Measurements from ENCODE around the gene SPAST.
"Not testable (repeated sequence)": the region's sequence is repeated elsewhere in the genome, so short reads cannot be mapped to it uniquely, and the experiment has no call there.

SPAST gene

GRCh38 chr2:32128636-32129035, 65.3 kb downstream of the SPAST start:
- FAIRE-seq, result no peak

DNA sequence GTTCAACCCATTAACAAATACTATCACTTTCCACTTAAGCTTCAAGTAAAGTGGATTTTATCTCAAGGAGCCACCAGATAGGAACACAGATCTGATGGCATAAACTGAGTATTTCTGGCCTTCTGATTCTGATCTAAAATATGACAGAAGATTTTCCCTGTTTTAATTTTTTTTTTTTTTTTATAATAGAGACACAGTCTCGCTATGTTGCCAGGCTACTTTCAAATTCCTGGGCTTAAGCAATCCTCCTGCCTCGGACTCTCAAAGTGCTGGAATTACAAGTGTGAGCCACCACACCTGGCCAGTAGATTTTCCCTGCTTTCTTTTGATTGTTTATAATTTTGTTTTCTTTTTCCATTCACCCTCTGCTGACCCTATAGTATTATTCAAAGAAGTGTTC, 65.7 kb downstream of the SPAST start:
- FAIRE-seq, result no peak

DNA sequence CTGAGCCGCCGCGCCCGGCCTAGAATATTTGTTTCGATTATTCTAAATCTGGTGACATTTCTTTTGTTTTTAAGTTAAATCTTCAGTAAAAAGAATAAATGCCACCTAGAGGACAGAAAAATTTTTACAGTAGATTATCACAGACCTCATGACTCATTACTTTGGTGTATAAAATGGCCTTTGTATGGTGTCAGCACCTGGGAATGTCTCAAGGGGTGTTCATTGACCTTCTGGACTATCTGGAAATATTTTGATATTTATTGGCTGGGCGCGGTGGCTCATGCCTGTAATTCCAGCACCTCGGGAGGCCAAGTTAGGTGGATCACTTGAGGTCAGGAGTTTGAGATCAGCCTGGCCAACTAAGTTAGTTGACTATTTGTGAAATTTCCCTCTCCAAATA, 72.1 kb downstream of the SPAST start:
- peak; percentile 88 for FAIRE-seq

DNA sequence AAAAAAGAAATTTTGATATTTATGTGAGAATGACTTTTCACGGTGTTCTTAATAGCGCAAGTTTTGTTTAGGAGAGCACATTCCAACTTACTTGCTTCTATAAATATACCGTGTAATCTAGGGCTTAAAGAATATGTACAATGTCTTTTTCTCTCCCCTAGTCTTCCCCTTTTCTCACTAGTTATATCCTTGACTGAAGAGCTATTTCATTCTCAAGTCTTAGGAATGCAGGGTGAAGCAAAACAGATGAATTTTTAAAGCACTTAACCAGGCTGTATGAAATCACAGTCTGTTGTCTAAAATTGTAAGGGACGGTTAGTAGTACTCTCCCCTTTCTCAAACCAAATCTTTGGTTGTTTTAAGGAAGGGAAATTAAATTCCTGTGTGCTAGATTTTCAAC, 72.7 kb downstream of the SPAST start:
- FAIRE-seq, result no peak

GRCh38 chr2:32151544-32151943, 88.2 kb downstream of the SPAST start:
- not testable (repeated sequence) for FAIRE-seq

- no peak for FAIRE-seq
Observed at GRCh38 chr2:32159678-32160077, 96.3 kb downstream of the SPAST start.

GRCh38 chr2:32161296-32161695, 97.9 kb downstream of the SPAST start:
- no peak for FAIRE-seq

DNA sequence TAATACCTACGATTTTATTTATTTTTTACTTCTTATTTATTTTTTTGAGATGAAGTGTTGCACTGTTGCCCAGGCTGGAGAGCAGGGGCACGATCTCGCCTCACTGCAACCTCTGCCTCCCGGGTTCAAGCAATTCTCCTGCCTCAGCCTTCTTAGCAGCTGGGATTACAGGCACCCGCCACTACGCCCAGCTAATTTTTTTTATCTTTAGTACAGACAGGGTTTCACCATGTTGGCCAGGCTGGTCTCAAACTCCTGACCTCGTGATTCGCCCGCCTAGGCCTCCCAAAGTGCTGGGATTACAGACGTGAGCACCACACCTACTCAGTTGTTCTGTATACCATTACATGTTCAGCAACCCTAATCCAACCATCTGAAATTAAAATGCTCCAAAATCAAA, 100.9 kb downstream of the SPAST start:
- FAIRE-seq, result not testable (repeated sequence)

DNA sequence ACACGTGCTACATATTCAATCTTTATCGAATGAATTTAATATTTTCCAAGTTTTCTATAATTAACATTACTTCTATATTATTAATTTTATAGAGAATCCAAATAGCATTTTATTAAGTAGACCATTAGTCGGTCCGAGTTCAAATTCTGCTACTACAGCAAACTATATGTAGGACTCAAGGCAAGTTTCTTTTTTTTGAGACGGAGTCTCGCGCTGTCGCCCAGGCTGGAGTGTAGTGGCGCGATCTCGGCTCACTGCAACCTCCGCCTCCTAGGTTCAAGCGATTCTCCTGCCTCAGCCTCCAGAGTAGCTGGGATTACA, 101.6 kb downstream of the SPAST start:
- not testable (repeated sequence) for FAIRE-seq

DNA sequence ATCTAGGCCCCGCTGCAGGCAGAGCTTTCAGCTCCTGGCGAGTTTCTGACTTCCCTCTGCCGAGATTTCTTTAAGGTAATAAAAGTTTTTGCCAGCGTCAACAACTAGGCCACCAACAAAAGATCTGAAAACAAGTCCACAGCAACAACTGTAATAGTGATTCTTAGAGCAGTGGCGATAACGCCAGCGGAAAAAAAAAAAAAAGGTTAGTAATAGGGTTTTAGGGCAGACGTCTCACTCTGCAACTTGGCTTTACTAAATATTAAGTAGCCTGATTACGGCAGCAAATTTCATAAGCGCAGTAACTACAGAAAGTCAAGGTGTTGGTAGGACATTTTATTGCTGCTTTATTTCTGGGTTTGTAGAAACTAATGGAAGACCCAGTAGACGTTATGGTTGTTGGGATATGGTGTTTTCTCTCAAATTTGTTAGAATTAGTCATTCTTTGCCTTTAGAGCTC, 102.8 kb downstream of the SPAST start:
- no peak for FAIRE-seq

DNA sequence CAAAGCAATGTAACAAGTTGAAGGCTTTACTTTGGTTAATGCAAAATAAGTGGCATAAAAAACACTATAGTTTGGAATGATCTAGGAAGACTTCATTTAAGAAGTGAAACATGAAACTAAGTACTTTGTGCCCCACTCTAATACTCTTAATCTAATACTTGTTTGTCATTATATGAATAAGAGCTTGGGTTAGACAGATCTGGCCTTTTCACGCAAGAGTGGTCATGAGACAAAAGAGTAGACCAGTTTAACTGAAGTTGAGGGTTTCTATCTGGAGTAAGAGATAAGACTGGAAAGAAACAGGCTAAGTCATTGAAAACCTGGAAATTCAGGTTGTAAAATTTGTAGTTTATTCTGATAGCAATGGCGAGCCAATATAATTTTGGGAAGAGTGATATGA, 105.2 kb downstream of the SPAST start:
- no peak for FAIRE-seq

DNA sequence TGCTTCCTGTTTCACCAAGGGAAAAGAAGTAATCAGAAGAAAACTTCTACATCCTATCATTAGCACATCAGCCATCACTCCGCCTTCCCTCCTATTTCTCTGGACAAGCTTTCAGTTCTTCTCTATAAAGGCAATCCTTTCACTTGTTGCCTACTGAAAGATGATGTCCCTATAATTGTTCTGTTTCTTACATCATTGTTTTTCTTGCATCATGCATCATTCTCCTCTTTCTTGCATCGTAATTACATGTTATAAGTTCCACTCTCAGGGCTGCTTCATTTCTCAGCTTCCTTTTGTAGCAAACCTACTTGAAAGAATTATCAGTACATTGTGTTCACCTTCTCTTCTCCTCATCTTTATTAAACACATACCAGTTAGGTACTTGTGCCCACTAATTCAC, 109.5 kb downstream of the SPAST start:
- no peak for FAIRE-seq

DNA sequence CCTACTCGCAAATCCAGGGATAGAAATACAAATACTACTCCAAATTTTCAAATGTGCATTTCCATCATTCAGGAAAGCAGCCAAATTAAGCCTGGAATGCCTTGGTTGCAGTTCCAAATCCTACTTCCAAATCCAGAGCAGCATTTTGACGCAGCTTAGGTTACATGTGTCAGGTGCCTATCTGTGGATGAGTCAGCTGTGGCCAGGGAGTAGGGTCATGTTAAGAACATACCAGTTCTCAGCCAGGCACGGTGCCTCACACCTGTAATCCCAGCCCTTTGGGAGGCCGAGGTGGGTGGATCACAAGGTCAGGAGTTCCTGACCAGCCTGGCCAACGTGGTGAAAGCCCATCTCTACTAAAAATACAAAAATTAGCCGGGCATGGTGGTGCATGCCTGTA, 119.3 kb downstream of the SPAST start:
- FAIRE-seq, result no peak

GRCh38 chr2:32189011-32189410, 125.7 kb downstream of the SPAST start:
- no peak for FAIRE-seq

DNA sequence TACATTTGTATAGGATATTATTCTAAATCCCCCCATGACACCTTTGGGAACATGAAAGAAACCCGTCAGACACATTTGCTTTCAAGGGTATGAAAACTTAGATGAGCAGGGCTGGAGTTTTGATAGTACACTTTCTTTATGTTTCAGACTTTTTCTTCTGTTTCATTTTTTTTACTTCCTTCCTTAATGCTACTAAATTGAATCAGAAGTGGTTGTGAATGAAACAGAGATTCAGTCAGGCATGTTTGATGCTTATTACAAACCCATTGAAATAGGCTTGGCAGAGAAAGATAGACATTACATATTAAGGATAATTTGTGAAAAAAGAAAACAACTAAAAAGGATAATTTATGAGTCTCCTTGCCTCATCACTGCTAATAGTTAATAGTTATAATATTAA, 129.1 kb downstream of the SPAST start:
- FAIRE-seq, result no peak

DNA sequence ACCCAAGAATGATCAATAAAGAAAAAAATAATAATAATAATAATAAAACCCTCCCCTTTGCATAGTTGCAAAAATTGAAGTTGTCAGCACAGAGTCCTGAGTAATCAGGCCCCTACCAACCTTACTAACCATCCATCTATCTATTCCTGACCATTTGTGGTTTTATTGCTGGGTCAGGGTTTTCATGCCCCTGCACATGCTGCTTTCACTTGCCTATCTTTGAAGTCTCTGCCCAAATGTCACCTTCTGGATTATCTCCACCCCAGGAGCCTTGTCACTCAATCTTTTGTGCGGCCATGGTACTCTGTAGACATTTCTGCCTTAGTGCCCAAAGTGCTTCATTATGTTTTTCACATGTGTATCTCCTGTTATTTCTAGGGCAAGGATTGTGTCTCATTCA, 137.5 kb downstream of the SPAST start:
- no peak for FAIRE-seq

- FAIRE-seq, result not testable (repeated sequence)
Observed at GRCh38 chr2:32203428-32203827, 140.1 kb downstream of the SPAST start.

All from islet of Langerhans (tissue), 1 donor.